Gastrocnemius medialis (tissue), 4 donors: ENCODE data around the gene AQP9. TPM values are rescaled to one million over a fixed set of nuclear protein-coding genes. Genes with fewer than 3 reads are reported as not detected.

Experiments
- ATAC-seq, 2 donors: fragments of 150-250 bp; one replicate each; pipeline ENCODE4 v1.9.1; 2016
- DNase-seq, 2 donors: peaks; one replicate each; pipeline ENCODE4 v3.0.0-alpha.2; 2019
- H3K27ac ChIP-seq, 4 donors: fragments of 200-600 bp; sonication (generic); 1 replicate in 1 of 4; 2 replicates in 3 of 4; pipeline ENCODE4 v1.5.1; 2016 to 2018; ENCODE audit warnings: mild to moderate bottlenecking in 2 of 4, moderate library complexity in 1 of 4
- H3K27me3 ChIP-seq, 3 donors: fragments of 200-600 bp; sonication (generic) in 2 of 3; 1 replicate in 1 of 3; 2 replicates in 2 of 3; pipeline versions ENCODE4 v1.5.1 to v1.6.0; 2016 to 2019; ENCODE audit warnings: mild to moderate bottlenecking in 1 of 3, moderate library complexity in 1 of 3
- H3K36me3 ChIP-seq, 2 donors: fragments of 200-600 bp; sonication (generic) in 1 of 2; one replicate each; pipeline ENCODE4 v1.5.1; 2017 to 2018
- H3K4me1 ChIP-seq, 2 donors: fragments of 200-600 bp; sonication (generic) in 1 of 2; one replicate each; pipeline ENCODE4 v1.5.1; 2016 to 2017; ENCODE audit warnings: mild to moderate bottlenecking in 2 of 2
- H3K4me3 ChIP-seq, 4 donors: fragments of 200-600 bp; sonication (generic) in 3 of 4; 1 replicate in 1 of 4; 2 replicates in 3 of 4; pipeline ENCODE4 v1.5.1; 2016 to 2019; ENCODE audit warnings: mild to moderate bottlenecking in 2 of 4
- H3K9me3 ChIP-seq, 3 donors: fragments of 200-600 bp; sonication (generic) in 2 of 3; 1 replicate in 1 of 3; 2 replicates in 2 of 3; pipeline ENCODE4 v1.5.1; 2016 to 2019
- POLR2A ChIP-seq, 2 donors: fragments of 450-650 bp; IDR thresholded peaks; one replicate each; pipeline ENCODE4 v1.6.1; 2017; ENCODE audit warnings: antibody characterized with exemption in 2 of 2, mild to moderate bottlenecking in 2 of 2, moderate library complexity in 2 of 2
- in situ Hi-C, 4 donors: fragments of 200-750 bp; cut with MboI; loops; one replicate each; pipeline versions ENCODE4 v1.15.0 to v1.8.0; 2017; ENCODE audit warnings: low sequenced_read_pairs in 4 of 4
- intact Hi-C: fragments of 100-400 bp; cut with DNase I; formaldehyde crosslinking; loops from one replicate; pipeline ENCODE4 v1.15.1; 2023; ENCODE audit warnings: low total_unique reads
- total RNA-seq, 4 donors: library from RNA; depleted of rRNA; stranded (reverse); fragments of >200 nt; gene quantifications; one replicate each; pipeline versions ENCODE4 v1.1.0 to v1.2.3, GENCODE V29; 2016
- TF ChIP-seq, protein P1 (sequence below), 5 experiments: fragments of 450-650 bp in 3 of 5; fragments of 200-600 bp in 2 of 5; sonication (generic) in 2 of 5; IDR thresholded peaks in 4 of 5; conservative IDR thresholded peaks in 1 of 5; 1 replicate in 4 of 5; 2 replicates in 1 of 5; pipeline ENCODE4 v1.5.1; 2016 to 2019; ENCODE audit warnings: antibody characterized with exemption in 5 of 5, mild to moderate bottlenecking in 3 of 5, moderate library complexity in 3 of 5

The AQP9 gene
- total RNA-seq, 4 donors from 2014 or later: 0.52 to 1.2 (median 1.1) TPM; not detected in 1

DNA sequence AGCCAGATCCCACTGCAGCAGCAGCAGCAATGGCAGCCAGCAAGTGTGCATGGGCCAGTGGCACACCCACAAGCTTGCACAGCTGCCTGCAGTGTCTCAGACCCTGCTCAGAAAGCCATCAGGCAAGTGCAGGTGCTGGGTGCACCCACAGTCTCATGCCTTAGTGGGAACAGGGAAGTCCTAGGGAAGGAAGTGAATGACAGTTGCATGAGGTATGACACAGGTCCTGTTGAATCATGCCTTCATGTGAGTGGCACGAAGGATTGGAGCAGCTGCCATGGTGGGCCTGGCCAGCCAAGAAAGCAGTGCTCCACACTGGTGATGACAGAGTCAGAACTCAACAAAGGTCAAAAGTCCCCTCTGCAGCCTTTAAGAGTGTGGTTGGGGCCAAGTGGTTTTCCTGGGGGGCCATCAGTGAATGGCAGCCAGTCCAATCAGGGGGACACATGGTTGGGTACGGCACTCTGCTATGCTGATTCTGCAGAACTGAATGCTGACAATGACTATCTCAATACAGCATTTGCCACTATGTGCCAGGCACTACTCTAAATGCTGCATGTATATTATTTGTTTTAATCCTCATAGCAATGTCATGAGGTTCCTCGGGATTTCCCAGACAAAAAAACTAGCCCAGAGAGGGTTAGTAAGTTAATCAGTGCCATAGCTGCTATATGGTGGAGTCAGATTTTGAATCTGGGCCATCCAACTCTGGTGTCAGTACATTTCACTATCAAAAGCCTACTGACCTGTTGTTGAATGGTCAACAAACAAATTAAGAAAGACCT lies 94.3 kb downstream of the AQP9 start:
- in situ Hi-C loops: loop anchor here (10.0 to 25.0 kb wide), 3 partner anchors 105 to 530 kb away; partner anchors contain the start of gene MINDY2 (in 1 of the 4)

DNA sequence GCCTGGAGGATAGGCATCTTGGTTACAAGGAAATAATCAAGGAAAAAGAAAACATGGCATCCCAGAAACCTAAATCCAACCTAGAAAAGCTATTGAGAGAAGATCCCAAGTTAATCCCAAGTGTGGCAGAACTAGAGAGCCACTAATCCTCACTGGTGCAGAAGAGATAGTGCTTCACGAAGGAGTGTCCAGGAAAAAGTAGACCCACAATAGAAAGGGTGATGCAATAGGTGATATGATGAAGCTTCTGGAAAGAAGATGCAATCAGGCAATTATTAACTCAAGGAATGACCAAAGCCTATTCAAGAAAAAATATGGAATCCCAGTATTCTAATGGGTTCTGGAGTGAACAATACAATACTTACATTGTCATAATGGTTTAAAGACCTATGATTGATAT lies 95.2 kb downstream of the AQP9 start:
- H3K36me3 ChIP-seq: no peaks in the 10 kb centered on the region
- ATAC-seq (no peak), DNase-seq (no peak)
- no peaks in the 10 kb centered on the region for H3K27me3 ChIP-seq
- no peak for TF ChIP-seq POLR2A (IDR thresholded peaks at IDR 0.05)
- TF ChIP-seq, protein P1, sequence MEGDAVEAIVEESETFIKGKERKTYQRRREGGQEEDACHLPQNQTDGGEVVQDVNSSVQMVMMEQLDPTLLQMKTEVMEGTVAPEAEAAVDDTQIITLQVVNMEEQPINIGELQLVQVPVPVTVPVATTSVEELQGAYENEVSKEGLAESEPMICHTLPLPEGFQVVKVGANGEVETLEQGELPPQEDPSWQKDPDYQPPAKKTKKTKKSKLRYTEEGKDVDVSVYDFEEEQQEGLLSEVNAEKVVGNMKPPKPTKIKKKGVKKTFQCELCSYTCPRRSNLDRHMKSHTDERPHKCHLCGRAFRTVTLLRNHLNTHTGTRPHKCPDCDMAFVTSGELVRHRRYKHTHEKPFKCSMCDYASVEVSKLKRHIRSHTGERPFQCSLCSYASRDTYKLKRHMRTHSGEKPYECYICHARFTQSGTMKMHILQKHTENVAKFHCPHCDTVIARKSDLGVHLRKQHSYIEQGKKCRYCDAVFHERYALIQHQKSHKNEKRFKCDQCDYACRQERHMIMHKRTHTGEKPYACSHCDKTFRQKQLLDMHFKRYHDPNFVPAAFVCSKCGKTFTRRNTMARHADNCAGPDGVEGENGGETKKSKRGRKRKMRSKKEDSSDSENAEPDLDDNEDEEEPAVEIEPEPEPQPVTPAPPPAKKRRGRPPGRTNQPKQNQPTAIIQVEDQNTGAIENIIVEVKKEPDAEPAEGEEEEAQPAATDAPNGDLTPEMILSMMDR (IDR thresholded peaks at IDR 0.05 in 4 of 5, conservative IDR thresholded peaks at IDR 0.05 in 1 of 5): no peak
- no peaks in the 10 kb centered on the region for H3K9me3 ChIP-seq
- H3K27ac ChIP-seq: no peak overlapping the region
- in situ Hi-C loops: loop anchor here (10.0 to 25.0 kb wide), 3 partner anchors 104 to 529 kb away; partner anchors contain the start of gene MINDY2 (in 1 of the 4)
- H3K4me3 ChIP-seq: no peak overlapping the region
- intact Hi-C loops: no loop called here
- H3K4me1 ChIP-seq: peaks cover 21 to 28% of the 10 kb centered on the region in 2 donors

More for the DNA sequence above, 94.3 kb downstream of the AQP9 start:
- Histone ChIP-seq H3K4me3 (no peak overlapping the region), H3K27me3 (no peaks in the 10 kb centered on the region), H3K4me1 (peaks cover 27 to 37% of the 10 kb centered on the region in 2 donors), H3K9me3 (no peaks in the 10 kb centered on the region), H3K36me3 (no peaks in the 10 kb centered on the region), H3K27ac (peak overlapping the region in 1 of 4 donors; percentile 92)
- ATAC-seq: no peak
- TF ChIP-seq, protein P1 (IDR thresholded peaks at IDR 0.05 in 4 of 5, conservative IDR thresholded peaks at IDR 0.05 in 1 of 5): no peak
- TF ChIP-seq POLR2A (IDR thresholded peaks at IDR 0.05): no peak
- DNase-seq: peak in 1 of 2 donors; percentile 40
- intact Hi-C loops: no loop called here

Other genes with a start within 250 kb of the AQP9 start
- 10 to 100 TPM in 1 of 4 donors, 1 to 10 TPM in 3; 3.5 to 26.7 (median 5.8) TPM for gene ALDH1A2, start 72.7 kb upstream of the AQP9 start, total RNA-seq